Activated CD4-positive, alpha-beta T cell treated with anti-CD3 and anti-CD28 coated beads, Interleukin-2, amount 50 U/mL, for 24 hours (primary cell): ENCODE measurements around the gene FOXO1.

Experiments
- DNase-seq, 2 donors: peaks; one replicate each; pipeline ENCODE4 v3.0.0-alpha.2; 2020; ENCODE audit warnings: low read depth in 1 of 2, low spot score in 1 of 2

Gene FOXO1

DNA sequence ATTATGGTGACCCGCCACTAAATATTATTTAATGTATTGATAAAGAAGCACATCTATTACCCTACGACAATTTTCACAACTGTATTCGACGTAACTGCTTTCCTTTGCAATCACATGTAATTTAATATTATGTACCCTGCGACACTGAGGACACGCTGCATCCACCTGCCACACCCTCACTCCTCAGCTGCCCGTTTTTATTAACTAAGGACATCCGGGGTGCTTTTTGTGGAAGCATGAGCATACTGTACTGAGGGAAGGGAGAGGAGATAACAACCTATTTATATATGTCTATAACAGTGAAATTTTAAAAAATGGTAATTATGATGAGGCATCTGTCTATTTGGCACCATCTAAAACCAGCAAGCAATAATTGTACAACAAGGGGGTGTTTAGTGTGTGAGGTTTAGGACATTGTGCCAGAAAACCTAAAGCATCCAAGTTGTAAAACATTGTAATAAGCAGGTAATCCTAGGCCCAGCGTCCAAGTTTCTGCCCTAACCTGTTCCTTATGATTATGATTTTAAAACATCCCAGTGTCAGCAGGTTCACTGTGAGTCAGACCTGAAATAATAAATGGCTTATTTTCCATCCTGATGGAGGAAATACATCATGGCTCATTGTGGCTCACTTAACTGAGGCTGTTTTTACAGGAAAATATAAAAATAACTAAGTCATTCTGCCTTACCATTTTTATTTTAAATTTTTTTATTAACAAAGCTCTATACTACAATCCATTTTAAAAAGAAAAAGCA is 56.3 kb downstream of the FOXO1 start:
- DNase-seq: no peak

DNA sequence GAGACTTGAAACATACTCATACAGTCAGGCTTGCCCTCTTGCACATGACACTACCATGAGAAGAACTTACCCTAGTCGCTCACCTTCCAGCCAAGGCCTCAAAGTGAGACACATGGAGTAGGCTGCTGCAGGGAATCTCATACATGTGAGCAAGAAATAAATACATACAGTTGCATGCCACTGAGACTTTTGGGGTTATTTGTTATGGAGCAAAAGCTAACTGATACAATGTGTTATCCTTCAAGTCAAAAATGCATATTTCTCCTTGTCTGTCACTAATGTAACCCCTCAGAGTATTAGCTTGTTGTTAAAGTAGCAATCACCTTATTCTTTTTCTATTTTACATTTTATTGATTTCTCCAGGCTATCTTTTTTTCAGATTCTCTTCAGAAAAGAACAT is 58.1 kb downstream of the FOXO1 start:
- no peak for DNase-seq

DNA sequence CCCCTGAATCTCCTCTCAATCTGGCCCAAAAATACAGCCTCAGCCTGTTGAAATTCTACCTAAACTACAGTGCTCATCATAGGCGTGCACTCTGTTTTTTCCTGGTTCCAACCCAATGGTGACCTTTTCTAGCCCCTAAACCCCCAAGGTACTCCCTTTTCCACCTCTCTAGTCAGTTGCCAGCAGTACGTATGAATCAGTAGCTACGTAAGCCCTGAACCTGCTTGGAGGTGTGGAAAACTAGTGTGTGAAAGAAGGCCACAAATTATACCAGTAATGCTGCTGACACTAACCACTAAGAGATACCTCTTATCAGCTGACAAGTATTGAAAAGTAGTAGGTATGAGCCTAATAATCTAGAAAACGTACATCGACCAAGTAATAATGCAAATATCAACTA is 60.9 kb downstream of the FOXO1 start:
- no peak for DNase-seq

DNA sequence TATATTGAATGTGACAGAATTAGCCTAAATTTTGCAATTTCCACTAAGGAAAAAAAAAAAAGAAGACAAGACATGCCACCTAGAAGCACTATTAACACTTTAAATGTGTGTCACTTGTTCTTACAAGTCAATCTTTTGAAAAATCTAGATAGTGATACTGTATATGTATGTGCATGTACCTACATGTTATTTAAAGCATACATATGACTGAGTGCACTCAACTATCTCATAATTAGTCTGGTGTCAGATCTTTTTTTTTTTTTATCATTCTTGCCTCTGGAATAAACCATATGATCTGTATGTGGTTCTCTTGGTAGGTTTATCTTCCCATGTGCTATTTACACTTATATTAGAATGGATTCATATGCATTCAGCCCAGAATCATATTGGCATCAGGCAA is 62.3 kb downstream of the FOXO1 start:
- no peak for DNase-seq

DNA sequence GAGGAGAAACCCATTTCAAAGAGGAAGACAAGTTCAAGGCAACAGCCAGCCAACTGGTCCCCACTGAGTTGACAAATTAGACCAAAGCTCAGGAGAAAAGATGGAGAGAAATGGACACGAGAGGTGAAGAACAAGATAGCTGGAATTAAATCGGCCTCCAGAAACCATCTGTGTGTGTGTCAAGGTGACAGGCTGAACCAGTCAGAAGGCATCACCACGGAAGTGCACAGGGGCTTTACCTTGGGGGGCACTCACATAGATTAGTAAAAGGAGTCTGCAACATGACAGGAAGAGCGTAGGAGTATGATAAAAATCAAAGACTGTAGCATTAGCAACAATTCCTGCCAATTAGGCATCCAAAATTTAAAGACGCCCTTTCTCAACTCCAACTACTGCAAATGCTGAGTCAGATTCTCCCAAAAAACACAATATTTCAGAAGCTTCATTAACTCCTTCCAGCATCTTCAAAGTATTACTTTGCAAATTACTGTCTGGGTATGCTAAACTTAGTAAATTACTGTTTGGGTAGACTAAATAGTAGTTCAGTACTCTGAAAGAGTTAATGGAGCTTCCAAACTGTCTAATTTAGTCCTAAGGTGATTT is 66.2 kb downstream of the FOXO1 start:
- DNase-seq: no peak

DNA sequence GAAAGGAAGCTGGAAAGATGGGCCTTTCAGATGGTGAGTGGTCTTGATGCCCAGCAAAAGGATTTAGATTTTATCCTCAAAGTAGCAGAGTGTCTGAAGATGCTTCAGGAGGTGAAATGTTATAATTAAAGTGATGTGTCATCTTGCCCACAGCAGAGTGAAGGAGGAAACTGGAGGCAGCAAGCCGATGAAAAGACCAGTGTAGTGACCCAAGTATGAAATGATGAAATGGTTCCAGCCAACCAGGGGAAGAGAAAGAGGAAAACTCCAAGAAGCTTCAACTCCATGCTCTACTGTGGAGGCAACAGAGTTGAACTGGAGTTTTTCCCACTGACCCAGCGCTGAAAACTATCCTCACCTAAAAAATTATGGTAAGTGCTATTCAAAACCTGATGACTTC is 66.7 kb downstream of the FOXO1 start:
- no peak for DNase-seq

DNA sequence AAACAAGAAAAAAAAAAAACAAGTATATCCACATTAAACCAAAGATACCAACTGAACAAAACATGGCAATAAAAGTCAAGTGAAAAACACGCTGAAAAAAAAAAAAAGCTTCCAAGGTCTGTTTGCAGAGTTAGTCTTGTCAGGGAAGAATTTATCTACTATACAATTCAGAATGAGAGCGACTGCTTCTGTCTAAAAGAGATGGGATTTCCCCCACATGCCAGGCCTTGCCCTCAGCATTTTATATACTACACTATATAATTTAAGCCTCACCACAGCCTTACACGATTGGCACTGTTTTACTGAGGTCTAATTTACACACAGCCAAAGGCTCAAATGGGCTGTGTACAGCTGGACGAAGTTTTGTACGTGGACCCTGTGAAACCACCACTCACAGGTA is 67.3 kb downstream of the FOXO1 start:
- no peak for DNase-seq

DNA sequence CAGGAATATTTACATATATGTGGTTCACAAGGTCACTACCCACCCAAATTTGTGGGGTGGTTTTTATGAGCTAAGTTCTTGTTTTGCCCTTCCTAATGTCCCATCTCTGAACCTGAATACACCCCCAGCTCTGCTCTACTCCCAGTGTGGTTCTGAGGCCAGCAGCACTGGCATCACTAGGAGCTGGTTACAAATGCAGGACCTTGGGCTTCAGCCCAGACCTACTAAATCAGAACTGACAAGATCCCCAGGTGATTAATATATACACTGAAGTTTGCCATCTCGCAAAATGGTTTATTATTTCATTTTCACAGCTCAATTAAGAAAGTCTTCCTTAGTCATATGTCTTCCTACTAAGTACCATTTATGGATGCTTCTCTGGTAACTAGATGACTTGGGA is 67.9 kb downstream of the FOXO1 start:
- no peak for DNase-seq

- DNase-seq: no peak
These were observed 68.6 kb downstream of the FOXO1 start for GRCh38 chr13:40597735-40598365.

DNA sequence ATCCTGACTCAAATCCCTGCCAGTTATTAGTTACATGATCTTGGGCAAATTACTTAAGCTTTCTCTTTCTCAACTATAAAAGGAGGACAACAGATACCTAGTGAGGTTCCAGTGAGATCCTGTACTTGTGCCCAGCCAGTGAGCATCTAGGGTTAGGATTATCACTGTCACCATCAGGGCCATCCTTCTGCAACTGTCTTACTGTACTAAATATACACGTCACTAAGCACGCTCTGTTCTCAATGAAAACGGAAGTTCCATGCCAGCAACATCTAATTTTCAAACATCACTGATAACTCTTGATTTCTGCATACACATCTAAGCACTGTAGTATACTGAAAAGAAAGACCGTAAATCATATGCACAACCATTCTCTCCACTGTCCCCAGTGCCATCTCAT is 70.0 kb downstream of the FOXO1 start:
- no peak for DNase-seq

DNA sequence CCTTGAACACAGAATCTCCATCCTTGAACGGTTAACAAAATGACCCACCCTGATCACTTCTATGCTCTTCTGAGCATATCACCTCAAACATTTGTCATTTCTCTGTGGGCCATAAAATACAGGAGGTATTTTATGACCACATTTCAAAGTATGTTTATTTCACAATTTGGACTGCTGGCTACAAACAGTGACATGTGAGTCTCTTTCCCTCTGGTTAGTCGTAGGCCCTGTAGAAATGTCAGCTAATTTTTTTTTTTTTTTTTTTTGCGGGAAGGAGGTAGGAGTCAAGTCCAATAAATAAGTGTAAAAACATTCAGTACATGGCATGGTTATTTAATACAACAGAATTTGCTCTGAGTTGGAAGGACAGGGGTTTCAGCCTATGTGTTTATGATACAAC is 70.7 kb downstream of the FOXO1 start:
- no peak for DNase-seq

DNA sequence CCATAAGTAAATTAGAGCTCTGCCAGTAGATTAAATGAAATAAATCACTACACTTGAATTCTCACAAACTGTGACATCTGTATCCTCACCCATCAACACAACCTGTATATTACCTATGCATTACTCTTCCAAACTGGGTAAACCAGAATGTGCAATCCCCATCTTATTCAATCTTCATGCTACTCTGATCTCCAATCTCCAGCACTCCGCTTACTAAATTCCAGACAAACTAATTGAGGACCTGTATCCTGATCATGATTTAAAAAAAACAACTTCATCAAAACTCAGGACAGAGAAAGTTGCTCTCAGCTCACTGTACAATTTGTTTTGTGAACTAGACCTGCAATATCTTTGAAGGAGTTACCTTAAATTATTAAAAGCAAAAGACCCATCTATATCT is 74.4 kb downstream of the FOXO1 start:
- no peak for DNase-seq

DNA sequence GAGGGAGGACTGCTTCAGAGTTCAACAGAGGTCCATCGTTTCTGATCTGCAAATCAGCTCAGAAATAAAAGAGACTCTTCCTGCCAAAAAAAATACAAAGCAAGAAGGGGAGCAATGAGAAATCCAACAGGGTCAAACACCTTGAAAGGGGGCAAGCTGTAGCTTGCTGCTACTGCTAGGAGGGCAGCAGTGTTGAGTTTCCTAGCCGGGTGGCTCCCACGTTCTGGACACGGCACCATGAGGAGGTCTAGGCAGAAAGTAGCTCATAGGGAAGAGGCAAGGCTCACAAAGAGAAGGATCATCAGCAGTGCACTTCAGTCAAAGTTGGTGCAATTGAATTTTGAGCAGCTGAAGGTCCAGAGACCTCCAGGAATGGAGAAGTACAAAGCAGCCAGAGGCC is 75.3 kb downstream of the FOXO1 start:
- no peak for DNase-seq

DNA sequence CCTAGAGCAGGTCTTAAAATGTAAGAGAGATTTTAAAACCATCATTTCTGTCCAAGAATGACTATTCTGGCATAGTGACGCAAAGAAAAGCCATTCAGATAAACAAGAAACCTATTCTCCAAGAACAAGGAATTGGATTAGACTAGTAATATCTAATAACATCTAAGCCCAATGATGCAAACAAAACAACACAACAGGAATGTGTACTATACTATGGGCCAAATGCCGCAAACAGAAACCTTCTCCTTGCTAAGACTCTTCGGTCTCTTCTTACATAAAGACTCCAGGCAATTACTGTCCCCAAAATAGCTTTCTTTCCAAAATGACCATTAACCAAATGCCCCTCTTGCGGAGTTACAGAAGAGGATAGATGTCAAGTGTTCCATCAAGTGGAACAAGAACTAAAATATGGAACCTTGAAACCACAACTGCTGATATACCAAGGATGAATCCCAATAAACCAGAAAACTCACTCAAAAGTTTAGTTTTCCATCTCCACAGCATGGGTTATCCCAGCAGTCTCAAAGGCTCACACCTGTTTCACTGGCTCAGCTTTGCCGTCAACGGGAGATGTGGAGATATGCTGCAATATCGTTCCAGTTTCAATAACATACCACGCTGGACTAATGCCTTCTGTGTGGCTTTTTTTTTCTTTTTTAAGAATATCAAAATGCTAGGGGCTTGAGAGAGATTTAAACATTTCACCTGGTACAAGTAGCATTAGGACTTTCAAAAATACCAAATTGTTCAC is 76.2 kb downstream of the FOXO1 start:
- no peak for DNase-seq

DNA sequence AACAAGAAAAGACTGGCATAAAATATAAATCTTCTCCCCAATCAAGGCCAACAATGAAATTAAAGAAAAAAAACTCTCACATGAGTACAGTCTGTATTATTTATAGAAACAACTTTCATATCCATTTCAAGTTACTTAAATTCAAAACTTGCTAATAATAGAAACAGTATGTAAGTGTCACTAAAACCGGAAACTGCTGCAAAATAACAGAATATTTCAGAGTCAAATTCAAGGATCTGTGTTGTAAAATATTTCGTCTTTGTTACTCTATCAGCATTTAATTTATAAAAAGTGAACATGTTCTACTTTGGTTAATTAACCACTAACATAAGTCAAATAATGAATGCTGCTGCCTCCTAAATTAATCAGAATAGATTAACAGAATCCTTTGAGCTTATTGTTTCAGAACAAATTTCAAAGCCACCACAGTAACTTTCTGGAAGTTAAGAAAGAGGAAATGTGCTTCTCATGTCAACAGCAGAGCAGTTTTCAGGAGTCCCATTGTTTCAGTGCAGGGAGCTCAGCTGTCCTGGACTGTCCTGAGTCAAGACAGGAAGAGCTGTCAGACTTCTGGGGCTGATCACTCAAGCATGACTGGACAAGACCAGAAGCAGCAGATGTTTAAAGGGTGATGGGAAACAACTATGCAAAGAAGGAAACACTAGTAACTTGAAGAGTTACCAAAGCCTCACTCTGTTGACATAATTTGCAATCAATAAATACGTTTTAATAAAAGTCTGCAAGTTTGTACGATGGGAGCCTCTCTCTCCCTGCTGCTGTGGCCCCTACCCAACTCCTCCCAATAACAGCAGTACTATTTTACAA is 76.9 kb downstream of the FOXO1 start:
- DNase-seq: no peak

GRCh38 chr13:40588101-40588500 is 78.3 kb downstream of the FOXO1 start:
- DNase-seq: no peak

DNA sequence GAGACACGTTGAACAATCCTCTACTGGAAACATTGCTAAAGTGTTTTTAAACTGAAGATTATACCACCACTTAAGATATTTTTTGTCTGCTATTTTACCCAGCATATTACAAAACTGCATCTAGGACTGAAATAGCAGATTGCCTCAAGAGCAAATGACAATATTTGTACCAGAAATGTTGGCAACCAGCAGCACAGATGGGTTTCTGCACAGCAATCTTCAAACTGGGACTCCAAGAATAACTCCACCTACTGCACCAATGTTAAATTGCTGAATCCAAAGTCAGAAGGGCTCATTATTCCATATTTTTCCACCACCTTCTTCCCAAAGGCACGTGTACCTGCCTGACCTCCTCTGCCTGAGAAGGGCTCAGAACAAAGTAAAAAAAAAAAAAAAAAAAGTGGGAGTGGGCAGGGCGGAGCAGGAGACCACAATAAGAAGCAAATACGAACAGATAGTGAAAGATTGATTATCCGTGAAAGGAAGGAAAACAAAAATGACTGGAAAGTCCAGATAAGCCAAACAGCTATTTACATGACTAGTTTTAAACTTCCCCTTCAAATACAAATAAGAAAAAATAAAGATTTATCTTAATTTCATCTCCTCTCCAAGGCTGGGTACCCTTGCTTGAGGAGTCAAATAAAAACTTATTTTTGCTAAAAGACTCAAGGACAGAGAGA is 79.4 kb downstream of the FOXO1 start:
- DNase-seq: no peak

DNA sequence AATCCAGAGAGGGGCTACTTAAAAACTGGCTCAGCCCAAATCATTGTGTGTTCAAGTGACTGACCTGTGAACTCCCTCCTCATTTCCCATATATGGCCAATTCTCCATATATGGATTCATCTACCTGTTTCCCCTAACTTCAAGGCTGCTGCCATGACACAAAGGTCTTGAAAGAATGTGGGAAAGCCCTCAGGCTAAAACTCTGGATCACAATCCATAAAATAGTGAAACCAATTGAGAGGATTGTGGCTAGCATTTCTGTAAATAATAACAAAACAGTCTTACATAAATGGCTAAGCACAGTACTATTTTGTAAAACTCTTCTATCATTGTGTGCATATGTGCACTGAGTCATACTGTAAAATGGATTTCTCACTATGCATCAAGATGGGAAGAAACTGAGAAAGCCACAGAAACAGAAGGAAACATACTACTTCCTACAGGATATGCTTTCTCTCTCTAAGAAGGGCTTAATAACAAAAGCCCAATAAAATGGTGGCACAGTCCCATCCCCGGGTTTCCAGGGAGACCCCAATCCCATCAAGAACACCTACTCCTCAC is 80.5 kb downstream of the FOXO1 start:
- DNase-seq: no peak

DNA sequence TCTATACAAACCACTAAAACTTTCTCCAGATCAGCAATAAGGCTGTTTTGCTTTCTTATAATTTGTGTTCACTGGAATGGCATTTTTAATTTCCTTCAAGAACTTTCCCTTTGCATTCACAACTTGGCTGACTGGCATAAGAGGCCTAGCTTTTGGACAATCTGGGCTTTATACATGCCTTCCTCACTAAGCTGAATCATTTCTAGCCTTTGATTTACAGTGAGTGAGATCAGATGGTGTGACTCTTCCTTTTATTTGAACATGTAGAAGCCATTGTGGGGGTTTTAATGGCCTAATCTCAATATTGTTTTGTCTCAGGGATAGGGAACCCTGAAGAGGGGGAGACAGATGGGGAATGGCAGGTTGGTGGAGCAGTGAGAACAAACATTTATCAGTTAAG is 82.7 kb downstream of the FOXO1 start:
- DNase-seq: no peak

DNA sequence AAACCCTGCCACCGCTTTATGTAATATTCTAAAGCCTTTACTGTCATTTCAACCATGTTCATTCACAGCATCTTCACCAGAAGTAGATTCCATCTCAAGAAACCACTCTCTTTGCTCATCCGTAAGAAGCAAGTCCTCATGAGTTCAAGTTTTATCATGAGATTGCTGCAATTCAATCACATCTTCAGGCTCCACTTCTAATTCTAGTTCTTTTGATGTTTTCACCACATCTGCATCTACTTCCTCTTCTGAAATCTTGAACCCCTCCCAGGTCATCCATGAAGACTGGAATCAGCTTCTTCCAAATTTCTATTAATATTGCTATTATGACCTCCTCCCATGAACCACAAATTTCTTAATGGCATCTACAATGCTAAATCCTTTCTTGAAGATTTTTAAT is 83.9 kb downstream of the FOXO1 start:
- DNase-seq: no peak
